MM.1S (cell line): ENCODE results near the gene SFMBT2.
"Not testable (repeated sequence)": the region's sequence is repeated elsewhere in the genome, so short reads cannot be mapped to it uniquely, and the experiment has no call there.

Experiments used
- EZH2 ChIP-seq: fragments of 300-600 bp; sonication (generic); optimal IDR thresholded peaks from 2 replicates; pipeline ENCODE3; 2017; ENCODE audit warnings: low read depth, mild to moderate bottlenecking, antibody characterized with exemption, low read length, mixed read lengths
- EZH2phosphoT487 ChIP-seq: fragments of 300-600 bp; sonication (generic); IDR thresholded peaks from 2 replicates; pipeline ENCODE4 v1.6.1; 2018; ENCODE audit warnings: antibody characterized with exemption, low read length

DNA sequence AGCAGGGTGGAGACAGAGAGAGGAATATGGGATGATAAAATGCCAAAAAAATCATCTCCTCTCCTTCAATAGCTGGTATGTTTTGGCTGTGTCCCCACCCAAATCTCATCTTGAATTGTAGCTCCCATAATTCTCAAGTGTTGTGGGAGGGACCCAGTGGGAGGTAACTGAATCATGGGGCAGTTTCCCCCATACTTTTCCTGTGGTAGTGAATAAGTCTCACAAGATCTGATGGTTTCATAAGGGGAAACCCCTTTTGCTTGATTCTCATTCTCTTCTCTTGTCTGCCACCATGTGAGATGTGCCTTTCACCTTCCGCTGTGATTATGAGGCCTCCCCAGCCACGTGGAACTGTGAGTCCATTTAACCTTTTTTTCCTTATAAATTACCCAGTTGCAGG lies 226.7 kb downstream of the SFMBT2 start:
- not testable (repeated sequence) for TF ChIP-seq EZH2, EZH2phosphoT487
